ENCODE data around the gene CYP2E1. TPM values are rescaled to one million over a fixed set of nuclear protein-coding genes. Genes with fewer than 3 reads are reported as not detected.
A peak's percentile ranks its signal among the peaks of the same experiment; 100 is the strongest.
"Not testable (repeated sequence)": the region's sequence is repeated elsewhere in the genome, so short reads cannot be mapped to it uniquely, and the experiment has no call there.

The CYP2E1 gene
- total RNA-seq, 1 donor from 2014 or later = 1.00 TPM

GRCh38 chr10:133525444-133525843 is 1.7 kb upstream of the CYP2E1 start:
- ATAC-seq (ENCODE audit: poor library complexity) (no peak), DNase-seq (no peak)
- intact Hi-C loops (cut with DNase I) = no loop called here

GRCh38 chr10:133527771-133528271 is 658 bp downstream of the CYP2E1 start:
- DNase-seq (no peak), ATAC-seq (ENCODE audit: poor library complexity) (peak; percentile 29)
- intact Hi-C loops (cut with DNase I) = no loop called here

- DNase-seq (no peak), ATAC-seq (ENCODE audit: poor library complexity) (peak; percentile 38)
- intact Hi-C loops (cut with DNase I) = no loop called here
These were observed 1.2 kb downstream of the CYP2E1 start for GRCh38 chr10:133528296-133528844.

- ATAC-seq (ENCODE audit: poor library complexity) = peak; percentile 36
- no peak for DNase-seq
- intact Hi-C loops (cut with DNase I) = no loop called here
These were observed 1.8 kb downstream of the CYP2E1 start for GRCh38 chr10:133528845-133529575.

GRCh38 chr10:133529576-133529946 is 2.4 kb downstream of the CYP2E1 start:
- no peak for ATAC-seq (ENCODE audit: poor library complexity)
- intact Hi-C loops (cut with DNase I) = no loop called here

GRCh38 chr10:133530506-133530905 is 3.3 kb downstream of the CYP2E1 start:
- intact Hi-C loops (cut with DNase I) = no loop called here
- ATAC-seq (ENCODE audit: poor library complexity) (no peak), DNase-seq (no peak)

More at GRCh38 chr10:133529576-133529946, 2.4 kb downstream of the CYP2E1 start:
- DNase-seq = no peak

GRCh38 chr10:133532871-133533270 is 5.7 kb downstream of the CYP2E1 start:
- ATAC-seq (ENCODE audit: poor library complexity) = no peak
- intact Hi-C loops (cut with DNase I) = no loop called here
- DNase-seq = no peak

GRCh38 chr10:133534417-133534816 is 7.3 kb downstream of the CYP2E1 start:
- ATAC-seq (ENCODE audit: poor library complexity) = no peak

GRCh38 chr10:133536198-133536597 is 9.0 kb downstream of the CYP2E1 start:
- no peak for ATAC-seq (ENCODE audit: poor library complexity)
- intact Hi-C loops (cut with DNase I) = no loop called here
- no peak for DNase-seq

More at GRCh38 chr10:133534417-133534816, 7.3 kb downstream of the CYP2E1 start:
- intact Hi-C loops (cut with DNase I) = no loop called here
- no peak for DNase-seq

- intact Hi-C loops (cut with DNase I) = no loop called here
- ATAC-seq (ENCODE audit: poor library complexity) (no peak), DNase-seq (no peak)
These were observed 10.7 kb downstream of the CYP2E1 start for GRCh38 chr10:133537546-133538545.

GRCh38 chr10:133541441-133541975 is 14.3 kb downstream of the CYP2E1 start:
- DNase-seq; intact Hi-C loops (cut with DNase I); ATAC-seq (ENCODE audit: poor library complexity): not testable (repeated sequence)

GRCh38 chr10:133544506-133544905 is 17.3 kb downstream of the CYP2E1 start:
- DNase-seq (no peak), ATAC-seq (ENCODE audit: poor library complexity) (no peak)
- intact Hi-C loops (cut with DNase I) = no loop called here

GRCh38 chr10:133554600-133554999 is 27.4 kb downstream of the CYP2E1 start:
- DNase-seq (no peak), ATAC-seq (ENCODE audit: poor library complexity) (no peak)
- intact Hi-C loops (cut with DNase I) = no loop called here

GRCh38 chr10:133555521-133555920 is 28.4 kb downstream of the CYP2E1 start:
- DNase-seq (no peak), ATAC-seq (ENCODE audit: poor library complexity) (no peak)
- intact Hi-C loops (cut with DNase I) = no loop called here

GRCh38 chr10:133557381-133557780 is 30.2 kb downstream of the CYP2E1 start:
- ATAC-seq (ENCODE audit: poor library complexity) = no peak
- DNase-seq = no peak
- intact Hi-C loops (cut with DNase I) = no loop called here

GRCh38 chr10:133559216-133559615 is 32.1 kb downstream of the CYP2E1 start:
- intact Hi-C loops (cut with DNase I) = no loop called here
- DNase-seq (no peak), ATAC-seq (ENCODE audit: poor library complexity) (no peak)

- no peak for DNase-seq
- intact Hi-C loops (cut with DNase I) = no loop called here
- no peak for ATAC-seq (ENCODE audit: poor library complexity)
These were observed 37.7 kb downstream of the CYP2E1 start for GRCh38 chr10:133564816-133565215.

GRCh38 chr10:133565441-133566294 is 38.5 kb downstream of the CYP2E1 start, which contains the start of gene SYCE1:
TSS of gene SYCE1 (minus strand) at chr10:133565583. CDS start at chr10:133565529, 54 bp downstream.
- intact Hi-C loops (cut with DNase I) = no loop called here
- ATAC-seq (ENCODE audit: poor library complexity) (peak; percentile 39), DNase-seq (peak; percentile 50)
